Measurements from ENCODE around the gene CACNA2D3. TPM values are rescaled to one million over a fixed set of nuclear protein-coding genes. Genes with fewer than 3 reads are reported as not detected.

CACNA2D3 gene
- total and polyA plus RNA-seq, 4 donors = 0.72 to 2.4 (median 1.5) TPM

DNA sequence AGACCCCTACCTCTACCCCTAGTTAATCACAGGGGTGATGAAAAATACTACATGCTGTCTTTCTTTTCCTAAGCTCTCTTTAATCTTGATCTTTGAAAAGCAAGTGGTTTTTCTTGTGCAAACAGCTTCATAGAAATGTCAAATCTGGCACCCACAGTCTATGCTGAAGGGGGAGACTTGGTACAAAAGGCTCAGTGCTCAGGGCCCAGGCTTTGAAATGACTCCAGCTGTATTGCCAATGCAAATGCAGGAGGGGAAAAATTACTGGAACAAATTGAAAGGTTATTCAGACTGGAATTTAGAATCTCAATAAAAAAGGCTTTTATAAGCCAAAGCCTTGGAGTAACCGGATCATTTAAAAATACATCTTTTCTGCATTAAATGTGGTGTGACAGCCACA is 581.6 kb downstream of the CACNA2D3 start:
- Histone ChIP-seq H3K9me3 (ENCODE audit: control insufficient read depth, low read length) (no peaks in the 10 kb centered on the region), H3K4me3 (ENCODE audit: low read length in 2 of 2) (no peak overlapping the region), H3K36me3 (ENCODE audit: control insufficient read depth in 1 of 2, insufficient read depth in 2 of 2, low read length in 1 of 2) (no peaks in the 10 kb centered on the region), H3K4me1 (ENCODE audit: control insufficient read depth in 1 of 2, insufficient read depth in 2 of 2, low read length in 2 of 2) (peaks cover 0 to 1% of the 10 kb centered on the region in 2 donors), H3K27ac (ENCODE audit: low read depth in 1 of 2, low read length in 2 of 2) (no peak overlapping the region), H3K27me3 (ENCODE audit: control insufficient read depth in 1 of 2, insufficient read depth in 2 of 2, low read length in 1 of 2) (no peaks in the 10 kb centered on the region)
- no peak for DNase-seq
- 6 to 22% methylated on average over 1 of the region's 1 CpG for WGBS, 2 donors
- intact Hi-C loops (cut with DNase I) = no loop called here
- no peak for ATAC-seq (ENCODE audit: low FRiP score)

GRCh38 chr3:54705730-54706129 is 583.4 kb downstream of the CACNA2D3 start:
- Histone ChIP-seq H3K4me3 (ENCODE audit: low read length in 2 of 2) (no peak overlapping the region), H3K27ac (ENCODE audit: low read depth in 1 of 2, low read length in 2 of 2) (no peak overlapping the region), H3K27me3 (ENCODE audit: control insufficient read depth in 1 of 2, insufficient read depth in 2 of 2, low read length in 1 of 2) (no peaks in the 10 kb centered on the region), H3K36me3 (ENCODE audit: control insufficient read depth in 1 of 2, insufficient read depth in 2 of 2, low read length in 1 of 2) (no peaks in the 10 kb centered on the region), H3K9me3 (ENCODE audit: control insufficient read depth, low read length) (no peaks in the 10 kb centered on the region), H3K4me1 (ENCODE audit: control insufficient read depth in 1 of 2, insufficient read depth in 2 of 2, low read length in 2 of 2) (peaks cover 0 to 1% of the 10 kb centered on the region in 2 donors)
- 72 to 81% methylated on average over 3 of the region's 3 CpGs for WGBS, 2 donors
- no peak for DNase-seq
- intact Hi-C loops (cut with DNase I) = no loop called here
- ATAC-seq (ENCODE audit: low FRiP score) = no peak

- intact Hi-C loops (cut with DNase I) = no loop called here
- ATAC-seq (ENCODE audit: low FRiP score) (no peak), DNase-seq (no peak)
- Histone ChIP-seq H3K36me3 (ENCODE audit: control insufficient read depth in 1 of 2, insufficient read depth in 2 of 2, low read length in 1 of 2) (no peaks in the 10 kb centered on the region), H3K4me1 (ENCODE audit: control insufficient read depth in 1 of 2, insufficient read depth in 2 of 2, low read length in 2 of 2) (peaks cover 0 to 1% of the 10 kb centered on the region in 2 donors), H3K27me3 (ENCODE audit: control insufficient read depth in 1 of 2, insufficient read depth in 2 of 2, low read length in 1 of 2) (no peaks in the 10 kb centered on the region), H3K27ac (ENCODE audit: low read depth in 1 of 2, low read length in 2 of 2) (no peak overlapping the region), H3K4me3 (ENCODE audit: low read length in 2 of 2) (no peak overlapping the region), H3K9me3 (ENCODE audit: control insufficient read depth, low read length) (no peaks in the 10 kb centered on the region)
- WGBS, 2 donors = 94 to 96% methylated on average over 3 of the region's 3 CpGs
These were observed 584.4 kb downstream of the CACNA2D3 start for GRCh38 chr3:54706738-54707137.

- Histone ChIP-seq H3K27me3 (ENCODE audit: control insufficient read depth in 1 of 2, insufficient read depth in 2 of 2, low read length in 1 of 2) (no peaks in the 10 kb centered on the region), H3K27ac (ENCODE audit: low read depth in 1 of 2, low read length in 2 of 2) (no peak overlapping the region), H3K4me1 (ENCODE audit: control insufficient read depth in 1 of 2, insufficient read depth in 2 of 2, low read length in 2 of 2) (peaks cover 1 to 3% of the 10 kb centered on the region in 2 donors), H3K4me3 (ENCODE audit: low read length in 2 of 2) (no peak overlapping the region), H3K9me3 (ENCODE audit: control insufficient read depth, low read length) (no peaks in the 10 kb centered on the region), H3K36me3 (ENCODE audit: control insufficient read depth in 1 of 2, insufficient read depth in 2 of 2, low read length in 1 of 2) (no peaks in the 10 kb centered on the region)
- intact Hi-C loops (cut with DNase I) = no loop called here
- DNase-seq (no peak), ATAC-seq (ENCODE audit: low FRiP score) (no peak)
- WGBS, 2 donors = 94 to 95% methylated on average over 3 of the region's 3 CpGs
These were observed 587.4 kb downstream of the CACNA2D3 start for GRCh38 chr3:54709785-54710184.

DNA sequence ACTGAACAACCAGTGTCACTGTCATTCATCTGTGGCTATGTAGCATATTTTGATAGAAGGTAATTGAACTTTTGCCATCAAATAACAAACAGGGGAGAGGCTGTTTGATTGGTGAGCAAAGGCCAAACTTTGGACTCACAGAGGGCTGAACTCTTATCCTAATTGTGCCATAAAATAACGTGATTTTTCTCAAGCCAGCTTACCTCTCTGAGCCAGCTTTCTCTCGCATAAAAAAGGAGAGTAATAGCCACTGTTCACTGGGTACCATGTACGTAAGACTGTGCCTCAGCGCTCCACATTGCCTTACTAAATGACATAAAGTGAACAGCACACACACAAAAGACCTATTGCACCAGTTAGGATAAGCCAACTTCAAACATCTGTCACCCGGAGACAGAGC is 588.6 kb downstream of the CACNA2D3 start:
- DNase-seq = no peak
- H3K27me3 ChIP-seq (ENCODE audit: control insufficient read depth in 1 of 2, insufficient read depth in 2 of 2, low read length in 1 of 2) = no peaks in the 10 kb centered on the region
- H3K27ac ChIP-seq (ENCODE audit: low read depth in 1 of 2, low read length in 2 of 2) = no peak overlapping the region
- ATAC-seq (ENCODE audit: low FRiP score) = no peak
- no peak overlapping the region for H3K4me3 ChIP-seq (ENCODE audit: low read length in 2 of 2)
- no peaks in the 10 kb centered on the region for H3K9me3 ChIP-seq (ENCODE audit: control insufficient read depth, low read length)
- H3K36me3 ChIP-seq (ENCODE audit: control insufficient read depth in 1 of 2, insufficient read depth in 2 of 2, low read length in 1 of 2) = no peaks in the 10 kb centered on the region
- WGBS, 2 donors = 90 to 91% methylated on average over 5 of the region's 5 CpGs
- intact Hi-C loops (cut with DNase I) = no loop called here
- H3K4me1 ChIP-seq (ENCODE audit: control insufficient read depth in 1 of 2, insufficient read depth in 2 of 2, low read length in 2 of 2) = peaks cover 1 to 3% of the 10 kb centered on the region in 2 donors

DNA sequence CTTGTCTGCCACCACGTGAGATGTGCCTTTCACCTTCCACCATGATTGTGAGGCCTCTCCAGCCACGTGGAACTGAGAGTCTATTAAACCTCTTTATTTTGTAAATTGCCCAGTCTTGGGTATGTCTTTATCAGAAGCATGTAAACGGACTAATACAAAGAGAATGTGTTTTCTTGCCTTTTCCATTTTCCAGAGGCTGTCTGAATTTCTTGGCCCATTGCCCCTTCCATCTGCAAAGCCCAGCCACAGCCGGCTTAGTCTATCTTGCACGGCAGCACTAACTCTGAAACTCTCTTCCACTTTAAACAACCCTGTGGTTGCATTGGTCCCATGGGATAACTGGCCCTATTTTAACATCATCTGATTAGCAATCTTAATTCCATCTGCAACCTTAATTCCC is 590.2 kb downstream of the CACNA2D3 start:
- ATAC-seq (ENCODE audit: low FRiP score) = no peak
- intact Hi-C loops (cut with DNase I) = no loop called here
- 18 to 21% methylated on average over 5 of the region's 5 CpGs for WGBS, 2 donors
- no peak overlapping the region for H3K27ac ChIP-seq (ENCODE audit: low read depth in 1 of 2, low read length in 2 of 2)
- H3K4me1 ChIP-seq (ENCODE audit: control insufficient read depth in 1 of 2, insufficient read depth in 2 of 2, low read length in 2 of 2) = peaks cover 0 to 3% of the 10 kb centered on the region in 2 donors
- no peaks in the 10 kb centered on the region for H3K9me3 ChIP-seq (ENCODE audit: control insufficient read depth, low read length)
- H3K4me3 ChIP-seq (ENCODE audit: low read length in 2 of 2) = no peak overlapping the region
- no peak for DNase-seq
- no peaks in the 10 kb centered on the region for H3K27me3 ChIP-seq (ENCODE audit: control insufficient read depth in 1 of 2, insufficient read depth in 2 of 2, low read length in 1 of 2)
- no peaks in the 10 kb centered on the region for H3K36me3 ChIP-seq (ENCODE audit: control insufficient read depth in 1 of 2, insufficient read depth in 2 of 2, low read length in 1 of 2)

GRCh38 chr3:54713031-54713430 is 590.7 kb downstream of the CACNA2D3 start:
- ATAC-seq (ENCODE audit: low FRiP score) (no peak), DNase-seq (no peak)
- no peak overlapping the region for H3K27ac ChIP-seq (ENCODE audit: low read depth in 1 of 2, low read length in 2 of 2)
- H3K36me3 ChIP-seq (ENCODE audit: control insufficient read depth in 1 of 2, insufficient read depth in 2 of 2, low read length in 1 of 2) = no peaks in the 10 kb centered on the region
- no peaks in the 10 kb centered on the region for H3K27me3 ChIP-seq (ENCODE audit: control insufficient read depth in 1 of 2, insufficient read depth in 2 of 2, low read length in 1 of 2)
- H3K9me3 ChIP-seq (ENCODE audit: control insufficient read depth, low read length) = no peaks in the 10 kb centered on the region
- peaks cover 0 to 3% of the 10 kb centered on the region in 2 donors for H3K4me1 ChIP-seq (ENCODE audit: control insufficient read depth in 1 of 2, insufficient read depth in 2 of 2, low read length in 2 of 2)
- whole genome bisulfite sequencing, 2 donors = 22 to 26% methylated on average over 1 of the region's 1 CpG
- intact Hi-C loops (cut with DNase I) = no loop called here
- no peak overlapping the region for H3K4me3 ChIP-seq (ENCODE audit: low read length in 2 of 2)

GRCh38 chr3:54713455-54713854 is 591.1 kb downstream of the CACNA2D3 start:
- intact Hi-C loops (cut with DNase I) = no loop called here
- H3K36me3 ChIP-seq (ENCODE audit: control insufficient read depth in 1 of 2, insufficient read depth in 2 of 2, low read length in 1 of 2) = no peaks in the 10 kb centered on the region
- no peak overlapping the region for H3K4me3 ChIP-seq (ENCODE audit: low read length in 2 of 2)
- no peaks in the 10 kb centered on the region for H3K9me3 ChIP-seq (ENCODE audit: control insufficient read depth, low read length)
- WGBS, 2 donors = 21 to 24% methylated on average over 3 of the region's 3 CpGs
- DNase-seq = no peak
- H3K27ac ChIP-seq (ENCODE audit: low read depth in 1 of 2, low read length in 2 of 2) = no peak overlapping the region
- ATAC-seq (ENCODE audit: low FRiP score) = no peak
- H3K27me3 ChIP-seq (ENCODE audit: control insufficient read depth in 1 of 2, insufficient read depth in 2 of 2, low read length in 1 of 2) = no peaks in the 10 kb centered on the region
- peaks cover 0 to 3% of the 10 kb centered on the region in 2 donors for H3K4me1 ChIP-seq (ENCODE audit: control insufficient read depth in 1 of 2, insufficient read depth in 2 of 2, low read length in 2 of 2)

GRCh38 chr3:54714035-54714434 is 591.7 kb downstream of the CACNA2D3 start:
- Histone ChIP-seq H3K27ac (ENCODE audit: low read depth in 1 of 2, low read length in 2 of 2) (no peak overlapping the region), H3K9me3 (ENCODE audit: control insufficient read depth, low read length) (no peaks in the 10 kb centered on the region), H3K4me3 (ENCODE audit: low read length in 2 of 2) (no peak overlapping the region), H3K36me3 (ENCODE audit: control insufficient read depth in 1 of 2, insufficient read depth in 2 of 2, low read length in 1 of 2) (no peaks in the 10 kb centered on the region), H3K4me1 (ENCODE audit: control insufficient read depth in 1 of 2, insufficient read depth in 2 of 2, low read length in 2 of 2) (peaks cover 0 to 3% of the 10 kb centered on the region in 2 donors), H3K27me3 (ENCODE audit: control insufficient read depth in 1 of 2, insufficient read depth in 2 of 2, low read length in 1 of 2) (no peaks in the 10 kb centered on the region)
- no peak for ATAC-seq (ENCODE audit: low FRiP score)
- no peak for DNase-seq
- WGBS, 2 donors = 94 to 95% methylated on average over 5 of the region's 5 CpGs
- intact Hi-C loops (cut with DNase I) = no loop called here
